HEK293T (cell line): Measurements from ENCODE around the gene FA2H.

ENCODE experiments used
- ARNT ChIP-seq: fragments of 450-650 bp; IDR thresholded peaks from 2 replicates; pipeline ENCODE4 v1.6.1; 2017; ENCODE audit warnings: mild to moderate bottlenecking
- BHLHE40 ChIP-seq: fragments of 450-650 bp; IDR thresholded peaks from 2 replicates; pipeline ENCODE4 v1.6.1; 2016; ENCODE audit warnings: mild to moderate bottlenecking, moderate library complexity, borderline replicate concordance
- CTBP1 ChIP-seq: fragments of 450-650 bp; IDR thresholded peaks from 2 replicates; pipeline ENCODE4 v1.6.1; 2016; ENCODE audit warnings: borderline replicate concordance
- ELF4 ChIP-seq: fragments of 450-650 bp; IDR thresholded peaks from 2 replicates; pipeline ENCODE4 v1.6.1; 2017; ENCODE audit warnings: antibody characterized with exemption
- FOXA1 ChIP-seq: fragments of 450-650 bp; IDR thresholded peaks from 2 replicates; pipeline ENCODE4 v1.6.1; 2016; ENCODE audit warnings: mild to moderate bottlenecking
- FOXK2 ChIP-seq: fragments of 450-650 bp; IDR thresholded peaks from 2 replicates; pipeline ENCODE4 v1.6.1; 2016; ENCODE audit warnings: mild to moderate bottlenecking
- FOXM1 ChIP-seq: fragments of 450-650 bp; IDR thresholded peaks from 2 replicates; pipeline ENCODE4 v1.6.1; 2017; ENCODE audit warnings: mild to moderate bottlenecking, borderline replicate concordance
- HDGF ChIP-seq: fragments of 450-650 bp; IDR thresholded peaks from 2 replicates; pipeline ENCODE4 v1.6.1; 2017; ENCODE audit warnings: antibody characterized with exemption, borderline replicate concordance
- L3MBTL2 ChIP-seq: fragments of 450-650 bp; conservative IDR thresholded peaks from 2 replicates; pipeline ENCODE4 v1.6.1; 2016; ENCODE audit warnings: mild to moderate bottlenecking
- PKNOX1 ChIP-seq: fragments of 450-650 bp; IDR thresholded peaks from 2 replicates; pipeline ENCODE4 v1.6.1; 2016
- SP1 ChIP-seq: fragments of 450-650 bp; IDR thresholded peaks from 2 replicates; pipeline ENCODE4 v1.6.1; 2017
- SUZ12 ChIP-seq: fragments of 450-650 bp; IDR thresholded peaks from 2 replicates; pipeline ENCODE4 v1.6.1; 2016; ENCODE audit warnings: mild to moderate bottlenecking
- TARDBP ChIP-seq: fragments of 450-650 bp; IDR thresholded peaks from 2 replicates; pipeline ENCODE4 v1.6.1; 2016

- no peak for TF ChIP-seq TARDBP
- TF ChIP-seq SP1, result no peak
- no peak for TF ChIP-seq SUZ12
- no peak for TF ChIP-seq ELF4
- TF ChIP-seq BHLHE40, result no peak
- TF ChIP-seq PKNOX1, result no peak
- no peak for TF ChIP-seq FOXM1
- no peak for TF ChIP-seq FOXA1
- TF ChIP-seq CTBP1, result no peak
- no peak for TF ChIP-seq ARNT
- TF ChIP-seq HDGF, result no peak
- no peak for TF ChIP-seq FOXK2
- no peak for TF ChIP-seq L3MBTL2
These were observed 635 bp upstream of the FA2H start for GRCh38 chr16:74775255-74775654.
